ENCODE data around the gene SCNN1A.
A peak's percentile ranks its signal among the peaks of the same experiment; 100 is the strongest.

The SCNN1A gene

DNA sequence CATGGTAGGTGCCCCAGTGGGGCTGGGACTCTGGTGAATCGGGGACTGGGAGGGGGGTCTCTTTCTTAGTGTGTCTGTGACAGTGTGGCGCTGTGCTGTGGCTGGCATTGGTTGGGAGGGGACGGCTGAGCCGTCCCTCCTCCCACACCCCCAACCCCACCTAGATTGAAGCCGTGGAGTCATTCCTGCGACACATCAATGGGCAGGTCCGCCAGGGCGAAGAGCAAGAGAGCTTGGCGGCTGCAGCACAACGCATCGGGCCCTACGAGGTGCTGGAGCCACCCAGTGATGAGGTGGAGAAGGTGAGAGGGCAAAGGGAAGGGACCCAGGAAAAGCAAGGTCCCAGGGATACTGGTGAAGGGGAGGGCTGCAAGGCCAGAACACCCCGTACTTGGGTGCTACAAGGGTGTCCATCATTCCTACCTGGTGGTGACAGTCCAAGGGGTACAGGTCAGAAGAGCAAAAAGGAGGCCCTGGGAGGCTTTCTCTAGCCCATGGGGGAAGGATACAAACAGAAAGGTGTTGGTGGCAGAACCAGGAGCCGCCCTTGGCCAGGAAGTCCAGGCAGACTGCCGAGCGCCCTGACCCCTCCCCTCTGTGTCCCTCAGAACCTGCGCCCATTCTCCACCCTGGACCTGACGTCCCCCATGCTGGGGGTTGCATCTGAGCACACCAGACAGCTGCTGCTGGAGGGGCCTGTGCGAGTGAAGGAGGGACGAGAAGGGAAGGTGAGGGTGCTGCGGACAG lies 57.5 kb downstream of the SCNN1A start:
- no peak for DNase-seq (ENCODE audit: low spot score)

DNA sequence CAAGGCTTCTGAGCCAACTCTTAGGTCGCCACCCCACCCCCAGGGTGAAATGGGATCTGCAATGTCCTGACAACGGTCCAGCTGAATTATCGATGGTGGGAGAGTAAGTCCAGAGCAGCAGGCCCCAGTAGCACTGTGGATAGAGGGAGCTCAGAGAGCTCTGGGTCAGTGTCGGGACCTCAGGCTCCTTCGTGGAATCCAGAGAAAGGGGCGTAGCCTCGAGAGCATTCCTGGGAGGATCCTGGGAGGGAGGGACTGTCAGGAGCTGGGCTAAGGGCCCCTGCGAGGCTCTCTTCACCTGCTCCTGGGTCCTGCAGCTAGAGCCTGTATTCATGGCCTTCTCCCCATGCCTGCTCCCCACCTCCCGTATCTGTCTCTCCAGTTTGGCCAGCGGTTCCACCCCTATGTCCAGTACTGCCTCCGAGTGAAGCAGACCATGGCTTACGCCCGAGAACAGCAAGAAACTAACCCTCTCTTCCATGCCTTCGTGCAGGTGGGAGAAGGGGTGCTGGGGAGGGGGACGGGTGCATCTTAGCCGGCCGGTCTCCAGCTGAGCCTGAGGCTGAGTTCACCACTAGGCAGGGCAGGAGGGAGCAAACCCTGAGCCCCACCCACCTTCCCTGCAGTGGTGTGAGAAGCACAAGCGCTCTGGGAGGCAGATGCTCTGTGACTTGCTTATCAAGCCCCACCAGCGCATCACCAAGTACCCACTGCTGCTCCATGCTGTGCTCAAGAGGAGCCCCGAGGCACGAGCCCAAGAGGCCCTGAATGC lies 58.3 kb downstream of the SCNN1A start:
- no peak for DNase-seq (ENCODE audit: low spot score)

DNA sequence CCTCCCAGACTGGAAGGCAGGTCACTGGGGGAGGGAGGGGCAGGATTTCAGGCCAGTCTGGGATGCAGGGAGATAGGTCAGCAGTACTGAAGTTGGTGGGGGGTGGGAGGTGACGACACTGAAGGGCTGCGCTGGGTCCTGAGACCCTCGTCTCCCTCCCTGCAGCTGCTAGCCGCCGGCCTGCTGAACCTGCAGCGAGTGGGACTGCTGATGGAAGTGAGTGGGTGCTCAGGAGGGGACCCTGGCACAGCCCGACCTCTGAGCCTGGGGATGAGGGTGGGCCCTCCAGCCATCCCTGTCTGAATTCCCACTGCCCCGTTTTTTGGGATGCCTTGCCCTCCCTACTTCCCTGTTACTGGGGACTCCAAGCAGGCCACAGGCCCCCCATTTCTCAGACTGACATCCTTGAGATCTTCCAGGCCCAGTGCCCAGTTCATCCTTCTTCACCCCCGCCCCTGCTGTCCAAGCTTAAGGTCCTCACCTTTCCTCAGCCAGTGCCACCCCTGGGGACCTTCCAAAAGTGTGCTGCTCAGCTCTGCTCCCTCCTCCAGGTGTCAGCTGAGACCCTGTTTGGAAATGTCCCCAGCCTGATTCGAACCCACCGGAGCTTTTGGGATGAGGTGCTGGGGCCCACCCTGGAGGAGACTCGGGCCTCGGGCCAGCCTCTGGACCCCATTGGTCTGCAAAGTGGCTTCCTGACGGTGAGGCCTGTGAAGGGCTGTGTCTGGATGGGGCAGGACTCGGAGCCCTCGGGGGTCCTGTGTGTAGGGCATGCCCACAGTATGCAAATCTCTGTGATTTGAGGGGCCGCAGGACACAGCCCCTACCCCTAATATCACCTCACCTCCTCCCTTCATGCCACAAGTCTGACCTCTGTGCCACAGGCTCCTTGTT lies 59.4 kb downstream of the SCNN1A start:
- DNase-seq (ENCODE audit: low spot score) = no peak

DNA sequence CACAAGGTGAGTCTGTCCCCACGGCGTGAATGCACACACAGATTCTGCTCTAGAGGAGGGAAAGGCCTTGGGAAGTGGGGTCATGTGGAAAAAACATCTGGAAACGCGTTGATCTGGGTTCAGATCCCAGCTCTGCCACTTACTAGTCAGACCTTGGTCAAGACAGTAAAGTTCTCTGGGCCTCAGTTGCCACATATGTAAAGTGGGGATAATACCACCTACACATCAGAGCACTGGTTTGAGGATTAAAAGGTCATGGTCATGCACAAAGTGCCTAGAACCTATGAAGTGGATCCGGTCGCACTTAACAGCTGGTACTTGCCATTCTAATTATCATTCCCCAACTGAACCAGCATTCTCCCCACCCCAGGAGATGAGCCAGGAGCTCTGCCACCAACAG lies 60.2 kb downstream of the SCNN1A start:
- no peak for DNase-seq (ENCODE audit: low spot score)

DNA sequence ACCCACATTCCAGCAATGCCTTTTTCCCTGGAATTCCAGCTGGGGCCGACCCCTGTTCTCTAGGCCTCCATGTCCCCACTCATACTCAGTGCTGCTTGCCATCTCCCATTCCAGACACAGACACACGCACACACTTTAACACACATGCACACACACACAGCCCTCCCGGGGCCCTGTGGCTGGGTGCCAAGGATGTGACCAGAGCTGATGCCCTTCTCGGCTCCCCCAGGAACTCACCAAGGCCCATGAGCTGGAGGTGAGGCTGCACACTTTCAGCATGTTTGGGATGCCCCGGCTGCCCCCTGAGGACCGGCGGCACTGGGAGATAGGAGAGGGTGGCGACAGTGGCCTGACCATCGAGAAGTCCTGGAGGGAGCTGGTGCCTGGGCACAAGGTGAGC lies 60.6 kb downstream of the SCNN1A start:
- no peak for DNase-seq (ENCODE audit: low spot score)

DNA sequence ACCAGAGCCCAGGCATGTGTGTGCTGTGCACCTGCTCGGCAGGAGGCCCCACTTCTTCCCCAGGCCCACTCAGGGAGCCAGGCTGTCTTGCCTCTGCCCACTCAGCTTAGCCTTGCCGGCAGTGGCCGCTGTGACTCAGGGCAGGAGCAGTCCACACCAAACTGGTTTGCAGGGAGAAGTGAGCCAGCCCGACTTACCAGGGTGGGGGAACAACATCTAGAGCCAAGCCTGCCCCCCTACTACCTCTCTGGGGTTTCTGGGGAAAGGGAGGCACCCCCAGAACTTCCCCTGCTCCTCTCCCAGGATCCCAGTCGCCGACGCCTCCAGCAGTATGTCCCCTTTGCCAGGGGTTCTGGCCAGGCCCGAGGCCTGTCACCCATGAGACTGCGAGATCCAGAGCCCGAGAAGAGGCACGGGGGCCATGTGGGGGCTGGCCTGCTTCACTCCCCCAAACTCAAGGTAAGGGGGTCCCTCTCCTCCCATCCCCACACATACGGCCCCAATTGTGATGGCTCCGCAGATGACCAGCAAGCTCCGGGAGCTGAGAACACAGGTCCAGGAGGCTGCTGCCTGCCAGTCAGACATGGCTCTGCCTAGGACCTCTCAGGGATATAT lies 61.9 kb downstream of the SCNN1A start:
- DNase-seq (ENCODE audit: low spot score) = no peak

DNA sequence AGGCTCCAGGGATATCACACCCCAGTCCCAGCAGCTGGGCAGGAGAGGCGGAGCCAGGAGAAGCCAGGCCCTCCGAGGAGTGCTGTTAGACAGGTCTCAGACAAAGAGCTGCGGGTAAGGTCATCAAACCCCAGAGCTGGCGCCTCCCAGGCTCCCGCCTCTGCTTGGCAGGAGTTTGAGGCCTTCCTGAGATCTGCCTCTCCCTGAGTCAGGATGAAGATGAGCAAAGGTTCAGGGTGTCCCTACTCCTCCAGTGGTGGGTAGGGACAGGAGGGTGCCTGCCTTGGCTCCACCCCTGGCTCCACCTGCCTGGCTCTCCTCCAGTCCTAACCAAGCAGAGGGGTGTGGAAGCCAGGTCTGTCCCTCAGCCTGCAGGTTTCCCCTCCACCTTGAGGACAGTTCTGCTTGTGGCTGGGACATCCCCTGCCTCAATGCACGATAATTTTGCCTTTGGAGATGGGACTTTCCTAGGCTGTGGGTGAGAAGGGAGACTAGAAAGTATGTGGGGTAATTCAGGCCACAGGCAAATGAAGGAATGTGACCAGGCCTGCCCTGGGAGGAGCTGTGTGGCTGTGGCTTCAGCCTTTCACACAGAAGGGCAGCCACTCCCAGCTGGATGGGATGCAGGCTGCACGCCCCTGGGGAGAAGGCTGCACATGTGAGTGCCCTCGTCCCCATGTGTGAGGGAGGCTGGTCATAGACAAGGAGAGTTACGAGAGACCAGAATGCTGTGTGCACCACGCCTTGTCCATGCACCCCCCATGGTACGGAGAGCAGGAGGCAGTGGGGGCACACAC lies 62.6 kb downstream of the SCNN1A start:
- DNase-seq (ENCODE audit: low spot score) = peak; percentile 75

DNA sequence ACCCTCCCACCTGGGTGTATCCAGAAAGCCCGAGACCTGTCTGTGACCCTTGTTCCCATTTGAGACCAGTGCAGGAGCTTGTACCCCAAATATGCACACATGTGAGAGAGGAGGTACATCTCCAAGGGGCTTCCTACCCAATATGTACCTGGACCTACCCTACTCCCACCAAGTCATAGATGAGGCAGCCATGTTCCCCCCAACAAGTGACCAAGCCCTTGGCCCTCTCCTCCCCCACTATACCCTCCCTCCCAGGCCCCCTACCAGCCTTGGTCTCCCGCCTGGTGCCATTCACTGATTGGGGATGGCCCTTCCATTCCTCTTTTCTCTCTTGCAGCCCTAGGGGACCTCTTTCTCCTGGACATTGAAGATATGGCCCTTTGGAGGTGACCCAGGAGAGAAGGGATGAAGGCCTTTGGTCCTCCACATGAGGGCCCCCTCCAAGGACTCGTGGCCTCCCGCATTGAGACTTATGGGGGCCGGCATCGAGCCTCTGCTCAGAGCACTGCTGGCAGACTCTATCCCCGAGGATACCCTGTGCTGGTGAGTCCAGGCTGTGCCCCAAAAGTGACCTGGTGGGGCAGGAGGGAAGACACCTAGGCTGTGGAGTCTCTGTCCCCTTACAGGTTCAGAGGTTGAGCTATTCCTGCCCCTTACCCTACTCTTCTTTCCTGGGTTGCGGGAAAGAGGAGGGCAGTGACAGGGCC lies 63.4 kb downstream of the SCNN1A start:
- DNase-seq (ENCODE audit: low spot score) = no peak

DNA sequence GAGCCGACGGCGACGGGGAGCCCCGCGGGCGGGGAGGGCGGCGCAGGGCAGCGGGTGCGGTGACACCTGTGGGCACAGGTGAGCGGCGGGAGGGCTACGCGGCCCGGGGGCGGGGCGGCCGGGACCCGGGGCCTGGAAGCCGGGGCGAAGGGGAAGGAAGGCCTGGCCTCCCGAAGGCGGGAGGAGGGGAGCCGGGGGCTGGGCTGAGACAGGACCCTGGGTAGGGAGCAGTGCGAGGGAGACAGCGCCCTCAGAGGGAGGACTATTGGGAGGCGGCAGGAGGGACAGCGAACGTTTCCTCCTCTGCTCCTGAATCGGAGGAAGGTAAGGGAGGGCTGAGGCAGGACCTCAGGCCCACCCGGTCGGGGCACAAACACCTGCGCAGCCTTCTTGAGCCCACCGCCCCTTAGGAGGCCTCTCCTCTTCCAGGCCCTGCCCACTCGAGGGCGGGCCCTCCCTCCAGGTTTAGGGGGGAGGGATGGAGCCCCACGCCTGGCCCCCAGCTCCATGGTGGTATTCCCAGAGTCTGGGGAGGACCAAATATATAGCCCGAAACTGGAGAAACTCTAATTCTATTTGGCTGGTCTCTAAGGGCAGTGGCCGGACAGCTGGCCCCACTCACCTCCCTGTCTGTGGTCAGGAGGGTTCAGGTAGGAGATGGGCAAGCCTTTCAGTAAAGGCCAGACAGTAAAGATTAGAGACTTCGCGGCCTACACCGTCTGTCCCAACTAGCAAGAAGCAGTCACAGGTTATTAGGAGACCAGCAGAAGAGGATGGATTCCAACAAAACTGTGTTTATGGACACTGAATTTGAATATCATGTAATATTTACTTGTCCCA lies 64.4 kb downstream of the SCNN1A start:
- DNase-seq (ENCODE audit: low spot score) = no peak

DNA sequence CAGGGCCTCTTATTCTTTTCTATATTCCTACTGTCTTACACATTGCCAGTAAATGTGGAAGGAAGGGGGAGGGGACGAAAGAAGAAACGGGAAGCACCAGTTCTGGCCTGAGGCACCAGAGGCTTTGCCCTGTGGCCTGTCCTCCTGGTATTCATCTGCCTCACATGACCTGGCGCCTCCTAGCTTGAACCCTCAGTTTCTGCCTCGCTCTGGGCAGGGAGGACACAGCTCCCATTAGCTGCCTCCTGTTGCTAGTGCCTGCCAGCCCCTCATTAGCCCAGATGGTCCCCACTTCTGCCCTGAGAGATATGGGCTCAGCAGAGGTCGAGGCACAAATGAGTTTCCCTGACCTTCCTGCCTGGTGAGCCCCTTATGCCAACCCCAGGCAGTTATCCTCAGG lies 67.8 kb downstream of the SCNN1A start:
- no peak for DNase-seq (ENCODE audit: low spot score)

DNA sequence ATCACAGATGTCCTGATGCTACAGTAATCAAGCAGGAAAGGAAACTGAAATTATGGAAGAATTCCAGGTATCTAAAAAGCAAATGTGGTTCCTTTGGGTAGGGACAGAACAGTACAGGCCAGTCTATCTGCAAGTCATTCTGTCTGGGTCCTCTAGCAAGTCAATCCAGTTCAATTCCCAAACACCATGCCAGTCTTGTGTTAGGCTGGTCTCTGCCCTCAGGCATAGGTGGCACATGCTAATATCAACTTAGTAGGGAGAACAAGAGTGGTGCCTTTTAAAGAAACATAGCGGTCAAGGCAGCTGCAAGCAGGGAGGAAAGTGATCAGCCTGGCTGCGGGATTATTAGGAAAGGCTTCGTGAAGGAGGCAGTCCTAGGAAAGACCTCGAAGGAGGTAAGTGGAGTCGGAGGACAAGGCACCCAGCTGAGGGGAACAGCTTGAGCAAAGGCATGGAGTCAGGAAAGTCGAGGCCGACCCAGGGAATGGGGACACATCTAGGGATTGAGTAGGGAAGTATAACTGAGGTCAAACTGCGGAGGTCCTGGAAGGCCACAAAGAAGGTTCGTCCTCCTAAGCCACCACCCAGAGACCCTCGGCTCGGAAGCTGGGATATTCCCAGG lies 68.7 kb downstream of the SCNN1A start:
- no peak for DNase-seq (ENCODE audit: low spot score)

DNA sequence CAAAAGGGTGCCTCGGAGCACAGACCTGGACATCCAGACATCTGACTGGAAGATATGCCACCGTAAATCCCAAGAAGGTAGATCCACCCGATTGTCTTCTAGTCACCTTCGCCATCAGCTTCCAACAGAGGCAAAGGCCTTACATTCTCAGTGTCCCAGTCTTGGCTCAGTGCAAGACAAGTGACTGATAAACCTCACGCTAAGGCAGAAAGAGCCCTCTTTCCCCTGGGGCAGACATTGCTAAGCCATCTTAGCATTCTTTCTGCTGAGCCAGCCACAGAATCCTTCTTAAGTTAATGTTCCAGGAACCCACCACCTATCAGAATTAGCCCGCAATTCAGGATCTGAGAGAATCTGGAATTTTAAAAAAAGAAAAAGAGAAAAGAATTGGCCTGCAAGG lies 69.2 kb downstream of the SCNN1A start:
- no peak for DNase-seq (ENCODE audit: low spot score)

DNA sequence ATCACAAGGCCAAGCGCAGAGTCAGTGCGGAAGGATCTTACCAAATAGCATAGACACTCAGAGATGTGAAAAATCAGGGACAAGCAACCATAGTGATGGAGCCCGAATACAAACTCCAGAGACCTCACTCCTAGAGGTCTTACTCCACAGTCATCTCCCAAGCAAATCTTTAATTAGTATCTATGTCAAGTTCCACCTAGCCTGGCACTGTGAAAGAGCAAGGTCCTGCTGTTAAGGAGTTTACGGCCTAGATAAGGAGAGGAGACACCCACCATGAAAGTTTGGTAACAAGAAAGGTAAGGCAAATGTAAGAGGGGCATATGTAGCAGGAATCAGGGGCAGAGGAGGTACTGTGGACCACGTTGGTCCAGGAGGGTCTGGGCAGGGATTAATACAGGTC lies 72.3 kb downstream of the SCNN1A start:
- DNase-seq (ENCODE audit: low spot score) = no peak

DNA sequence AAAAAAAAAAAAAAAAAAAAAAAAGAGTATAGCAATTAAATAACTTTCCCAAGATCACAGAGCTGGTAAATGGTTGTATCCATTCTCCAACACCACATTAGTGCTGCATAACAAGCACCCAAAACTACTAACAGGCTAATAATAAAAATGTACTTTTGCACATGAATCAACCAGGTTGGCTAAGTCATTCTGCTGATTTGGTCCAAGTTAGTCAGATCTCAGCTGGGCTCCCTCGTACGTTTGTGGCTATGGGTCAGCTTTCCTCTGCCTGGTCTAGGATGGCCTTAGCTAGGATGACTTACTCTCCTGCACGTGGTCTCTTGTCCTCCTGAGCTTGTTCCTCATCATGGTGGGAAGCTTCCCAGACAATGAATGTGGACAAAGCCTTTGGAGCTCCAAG lies 72.7 kb downstream of the SCNN1A start:
- no peak for DNase-seq (ENCODE audit: low spot score)

DNA sequence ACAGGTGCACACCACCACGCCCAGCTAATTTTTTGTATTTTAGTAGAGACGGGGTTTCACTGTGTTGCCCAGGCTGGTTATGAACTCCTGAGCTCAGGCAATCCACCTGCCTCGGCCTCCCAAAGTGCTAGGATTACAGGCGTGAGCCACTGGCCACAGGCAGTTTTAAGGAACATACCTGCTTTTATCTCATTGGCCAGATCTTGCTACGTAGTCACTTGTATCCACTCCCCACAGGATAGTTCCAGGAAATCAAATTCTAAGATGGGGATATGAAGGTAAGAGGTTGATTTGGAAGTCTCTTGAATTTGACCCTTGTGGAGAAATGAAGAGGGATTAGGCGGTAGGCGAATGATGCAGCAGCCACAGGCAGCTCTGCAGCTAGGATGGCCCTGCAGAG lies 73.6 kb downstream of the SCNN1A start:
- no peak for DNase-seq (ENCODE audit: low spot score)

DNA sequence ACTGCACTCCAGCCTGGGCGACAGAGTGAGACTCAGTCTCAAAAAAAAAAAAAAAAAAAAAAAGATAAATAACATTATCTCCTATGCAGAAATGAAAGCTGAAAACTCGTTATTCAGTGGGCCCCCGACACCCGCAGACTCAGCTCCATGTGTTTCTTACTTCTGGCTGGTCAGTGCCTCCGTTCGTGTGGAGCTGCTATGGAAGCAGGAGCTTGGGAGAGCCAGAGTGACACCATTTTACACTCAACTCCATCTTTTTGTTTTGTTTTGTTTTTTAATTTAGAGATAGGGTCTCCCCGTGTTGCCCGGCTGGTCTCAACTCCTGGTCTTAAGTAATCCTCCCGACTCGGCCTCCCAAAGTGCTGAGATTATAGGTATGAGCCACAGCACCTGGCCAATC lies 78.2 kb downstream of the SCNN1A start:
- no peak for DNase-seq (ENCODE audit: low spot score)

All from hepatic stellate cell (primary cell).